WI38 (cell line): ENCODE data around the gene DEDD.

Experiments
- H3K4me3 ChIP-seq: 2 replicates; pipeline ENCODE4 v1.5.1; 2011; ENCODE audit warnings: low read depth, mild to moderate bottlenecking, control low read depth, low read length
- TF ChIP-seq, protein P1 (sequence below): IDR thresholded peaks from 2 replicates; pipeline ENCODE4 v1.5.1; 2012; ENCODE audit warnings: low read depth, mild to moderate bottlenecking, control low read depth, low read length

The DEDD gene, protein sequence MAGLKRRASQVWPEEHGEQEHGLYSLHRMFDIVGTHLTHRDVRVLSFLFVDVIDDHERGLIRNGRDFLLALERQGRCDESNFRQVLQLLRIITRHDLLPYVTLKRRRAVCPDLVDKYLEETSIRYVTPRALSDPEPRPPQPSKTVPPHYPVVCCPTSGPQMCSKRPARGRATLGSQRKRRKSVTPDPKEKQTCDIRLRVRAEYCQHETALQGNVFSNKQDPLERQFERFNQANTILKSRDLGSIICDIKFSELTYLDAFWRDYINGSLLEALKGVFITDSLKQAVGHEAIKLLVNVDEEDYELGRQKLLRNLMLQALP

DNA sequence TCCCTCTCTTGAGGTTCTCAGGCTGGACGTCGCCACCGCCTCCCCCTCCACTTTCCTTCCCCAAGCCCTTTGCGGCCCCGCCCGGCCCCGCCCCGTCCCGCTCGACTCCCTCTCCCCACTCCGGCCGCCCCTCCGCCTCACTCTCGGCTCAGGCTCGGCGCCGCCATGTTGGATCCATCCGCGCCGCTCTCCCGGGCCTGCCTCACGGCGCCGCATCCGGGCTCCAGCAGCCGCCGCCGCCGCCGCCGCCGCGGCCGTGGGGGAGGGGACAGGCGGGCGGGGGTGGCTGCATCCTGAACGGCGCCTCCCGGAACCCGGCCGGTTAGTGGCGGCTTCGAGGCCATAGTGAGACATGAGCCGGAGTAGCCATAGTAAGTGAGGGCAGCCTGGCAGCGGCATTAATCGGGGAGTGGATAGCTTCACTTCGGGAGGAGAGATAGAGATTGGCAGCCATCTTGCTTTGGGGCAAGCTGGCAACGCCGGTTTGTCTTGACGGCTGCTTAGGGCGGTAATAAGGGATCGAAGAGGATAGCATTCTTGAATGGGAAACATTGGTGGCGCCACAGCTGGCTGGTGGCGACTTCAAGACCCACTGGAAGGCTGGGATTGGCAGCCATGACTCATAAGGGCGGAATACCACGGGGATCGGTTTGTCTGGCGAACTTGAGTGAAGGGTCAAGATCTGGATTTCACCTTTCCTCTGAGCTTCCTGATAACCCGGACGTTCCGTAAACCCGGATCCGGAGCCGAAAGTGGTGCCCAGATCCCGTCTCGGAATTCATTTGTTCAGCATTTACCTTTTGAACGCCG lies at the start of gene DEDD:
DEDD (minus strand) TSS at position 258 of the 810 bp plus-strand sequence. CDS start 8,205 bp downstream, outside the sequence.
- peak within 1 kb of the TSS; percentile 69 for H3K4me3 ChIP-seq
- TF ChIP-seq, protein P1, sequence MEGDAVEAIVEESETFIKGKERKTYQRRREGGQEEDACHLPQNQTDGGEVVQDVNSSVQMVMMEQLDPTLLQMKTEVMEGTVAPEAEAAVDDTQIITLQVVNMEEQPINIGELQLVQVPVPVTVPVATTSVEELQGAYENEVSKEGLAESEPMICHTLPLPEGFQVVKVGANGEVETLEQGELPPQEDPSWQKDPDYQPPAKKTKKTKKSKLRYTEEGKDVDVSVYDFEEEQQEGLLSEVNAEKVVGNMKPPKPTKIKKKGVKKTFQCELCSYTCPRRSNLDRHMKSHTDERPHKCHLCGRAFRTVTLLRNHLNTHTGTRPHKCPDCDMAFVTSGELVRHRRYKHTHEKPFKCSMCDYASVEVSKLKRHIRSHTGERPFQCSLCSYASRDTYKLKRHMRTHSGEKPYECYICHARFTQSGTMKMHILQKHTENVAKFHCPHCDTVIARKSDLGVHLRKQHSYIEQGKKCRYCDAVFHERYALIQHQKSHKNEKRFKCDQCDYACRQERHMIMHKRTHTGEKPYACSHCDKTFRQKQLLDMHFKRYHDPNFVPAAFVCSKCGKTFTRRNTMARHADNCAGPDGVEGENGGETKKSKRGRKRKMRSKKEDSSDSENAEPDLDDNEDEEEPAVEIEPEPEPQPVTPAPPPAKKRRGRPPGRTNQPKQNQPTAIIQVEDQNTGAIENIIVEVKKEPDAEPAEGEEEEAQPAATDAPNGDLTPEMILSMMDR: no peak

DNA sequence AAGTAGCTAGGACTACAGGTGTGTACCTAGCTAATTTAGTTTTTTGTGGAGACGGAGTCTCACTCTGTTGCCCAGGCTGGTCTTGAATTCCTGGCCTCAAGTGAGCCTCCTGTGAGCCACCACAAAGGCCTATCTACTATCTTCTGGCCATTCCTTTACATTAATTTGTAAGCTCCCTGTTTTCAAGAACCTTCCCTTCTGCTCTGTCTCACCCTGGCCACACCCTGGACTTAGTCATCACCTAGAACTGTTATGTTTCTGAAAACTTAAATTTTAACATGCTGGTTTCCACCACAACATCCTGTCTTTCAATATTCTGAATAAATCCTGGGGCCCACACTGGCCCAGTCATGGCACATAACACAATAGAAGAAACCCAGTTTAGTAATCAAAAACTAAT lies 49.7 kb upstream of the DEDD start:
- no peak overlapping the region for H3K4me3 ChIP-seq
- TF ChIP-seq, protein P1: no peak

DNA sequence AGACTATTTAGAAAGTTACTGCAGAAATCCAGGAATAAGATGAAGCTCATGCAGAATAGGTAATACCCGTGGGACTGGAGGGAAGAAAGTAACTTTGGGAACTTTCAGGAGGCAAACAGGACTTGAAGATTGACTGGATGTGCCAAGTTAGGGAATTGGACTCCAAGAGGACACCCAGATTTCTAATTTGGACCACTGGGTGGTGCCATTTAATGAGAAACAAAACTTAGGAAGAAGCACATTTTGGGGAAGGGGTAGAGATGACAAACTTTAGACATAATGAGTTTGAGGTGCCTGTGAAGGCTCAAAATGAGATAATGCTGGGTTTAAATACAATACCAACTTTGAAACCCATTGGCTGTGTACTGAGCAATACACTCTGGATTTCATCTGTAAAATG lies 48.2 kb upstream of the DEDD start:
- H3K4me3 ChIP-seq: no peak overlapping the region
- TF ChIP-seq, protein P1: no peak

DNA sequence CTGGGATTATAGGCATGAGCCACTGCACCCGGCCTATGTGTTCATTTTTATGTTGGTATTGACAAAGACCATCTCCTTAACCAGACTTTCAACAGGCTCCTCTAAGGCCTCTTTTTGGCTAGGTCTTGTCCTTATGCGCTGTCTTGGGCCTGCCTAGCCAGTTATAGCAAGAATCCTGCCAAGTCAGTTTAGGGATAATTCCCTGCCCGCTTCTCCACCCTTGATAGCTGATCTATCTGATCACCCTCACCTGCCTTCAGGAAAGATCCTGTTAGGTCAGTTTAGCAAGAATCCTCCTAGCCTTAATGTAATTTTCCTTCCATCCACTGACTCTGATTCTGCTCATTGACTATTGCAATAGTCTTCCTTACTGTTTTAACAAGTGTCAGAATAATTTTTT lies 47.2 kb upstream of the DEDD start:
- no peak overlapping the region for H3K4me3 ChIP-seq
- TF ChIP-seq, protein P1: no peak

DNA sequence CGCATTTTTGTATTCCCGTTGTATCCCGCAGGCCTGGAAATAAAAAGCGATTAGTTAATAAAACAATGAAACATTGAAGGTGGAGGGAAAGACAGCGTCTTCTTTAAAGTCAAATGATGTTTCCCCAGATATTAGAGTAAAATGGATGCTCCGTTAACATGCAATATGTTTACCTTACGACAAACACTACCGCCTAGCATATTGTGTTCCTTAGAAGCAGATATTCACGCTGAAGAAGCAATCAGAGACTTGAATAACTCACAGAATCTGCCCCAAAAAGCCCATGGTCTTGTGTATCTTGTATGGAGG lies 45.4 kb upstream of the DEDD start:
- TF ChIP-seq, protein P1: no peak
- no peak overlapping the region for H3K4me3 ChIP-seq

DNA sequence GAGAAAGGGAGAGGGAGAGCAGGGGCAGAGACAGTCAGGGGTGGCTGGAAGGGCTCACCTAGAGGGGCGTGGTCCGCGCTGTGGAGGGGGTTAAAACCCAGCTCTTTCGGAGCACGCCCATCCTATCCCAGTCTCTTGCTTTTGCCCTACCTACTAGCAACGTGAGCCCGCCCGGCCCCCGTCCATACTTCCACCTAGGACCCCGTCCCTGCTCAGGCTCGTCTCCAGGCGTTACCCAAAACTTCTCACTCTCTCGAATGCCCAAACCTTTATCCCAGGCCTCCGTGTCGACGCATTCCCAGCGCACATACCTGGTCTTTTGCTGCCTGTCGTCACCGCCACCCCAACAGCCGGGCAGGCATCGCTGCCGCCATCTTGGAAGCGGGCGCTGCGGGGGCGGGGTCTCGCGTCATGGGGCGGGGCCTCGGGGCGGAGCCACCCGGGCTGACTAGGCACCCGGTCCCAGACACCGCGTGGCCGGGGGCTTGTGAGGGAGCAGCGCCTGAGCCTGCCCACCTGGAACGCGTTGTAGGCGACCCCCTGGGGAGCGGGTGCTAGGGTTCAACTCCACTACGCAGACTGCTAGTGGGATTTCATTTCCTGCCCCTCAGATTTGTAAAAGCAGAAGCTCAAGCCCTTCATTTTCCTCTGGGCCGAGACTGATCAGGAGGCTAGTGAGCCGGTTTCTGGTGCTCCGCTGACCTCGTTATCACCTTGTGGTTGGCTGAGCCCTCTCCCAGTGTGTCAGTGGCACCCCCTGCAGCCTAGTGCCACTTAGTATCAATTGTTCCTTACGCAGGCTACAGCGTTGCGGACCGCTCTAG lies 44.9 kb upstream of the DEDD start, which contains the start of gene B4GALT3:
B4GALT3 (minus strand) TSS at position 396 of the 824 bp plus-strand sequence. CDS start 1,447 bp downstream, outside the sequence.
- TF ChIP-seq, protein P1: no peak
- H3K4me3 ChIP-seq: peak within 1 kb of the TSS; percentile 88
